HG03378 (cell line): ENCODE results near the gene KLHDC10.
A peak's percentile ranks its signal among the peaks of the same experiment; 100 is the strongest.
"Not testable (repeated sequence)": the region's sequence is repeated elsewhere in the genome, so short reads cannot be mapped to it uniquely, and the experiment has no call there.

Experiments
- ATAC-seq: cut with Tn5 transposase; IDR thresholded peaks from one replicate; pipeline ENCODE4 v1.9.1; 2021; ENCODE audit warnings: mild to moderate bottlenecking, moderate library complexity; ENCODE audit not compliant: unreplicated experiment

KLHDC10 gene

GRCh38 chr7:130139193-130139960, 69.0 kb downstream of the KLHDC10 start:
- ATAC-seq: no peak

GRCh38 chr7:130140551-130141160, 70.3 kb downstream of the KLHDC10 start:
- no peak for ATAC-seq

- peak; percentile 50 for ATAC-seq
Observed at GRCh38 chr7:130141161-130141883, 71.0 kb downstream of the KLHDC10 start.

DNA sequence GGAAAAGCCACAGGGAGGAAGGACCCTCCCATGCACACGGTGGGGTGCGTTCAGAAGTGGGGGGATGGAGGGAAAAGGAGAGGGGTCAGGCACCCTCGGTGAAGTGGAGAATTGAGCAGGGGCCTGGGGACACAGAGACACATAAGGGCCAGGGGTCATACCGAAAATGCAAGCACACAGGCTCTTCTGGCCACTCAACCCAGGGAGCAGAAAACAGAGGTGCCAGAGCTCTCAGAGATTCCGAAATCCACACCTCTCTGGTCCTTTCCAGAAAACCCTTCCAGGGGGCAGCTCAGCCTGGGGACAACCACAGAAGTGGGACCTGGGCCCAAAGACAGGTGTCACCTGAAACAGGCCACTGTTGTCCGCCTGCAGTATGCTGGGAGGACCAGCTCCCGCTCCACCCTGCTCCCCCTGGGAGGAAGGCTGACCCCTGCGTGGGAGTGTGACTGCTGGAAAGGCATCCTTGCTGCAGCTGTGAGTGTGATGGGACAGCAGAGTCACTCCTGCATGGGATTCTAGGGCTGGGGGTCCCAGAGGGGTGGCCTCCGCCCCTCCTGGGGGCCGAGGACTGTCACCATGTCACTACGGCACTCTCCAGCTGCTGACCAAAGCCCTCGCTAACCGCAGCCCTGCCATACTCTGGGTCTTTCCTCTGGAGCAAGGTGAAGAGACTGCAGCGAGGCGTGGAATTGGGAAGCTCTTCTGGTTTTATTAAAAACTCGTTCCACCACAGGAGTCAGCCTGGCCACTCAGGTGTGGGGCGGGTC, 71.7 kb downstream of the KLHDC10 start:
- ATAC-seq: no peak

DNA sequence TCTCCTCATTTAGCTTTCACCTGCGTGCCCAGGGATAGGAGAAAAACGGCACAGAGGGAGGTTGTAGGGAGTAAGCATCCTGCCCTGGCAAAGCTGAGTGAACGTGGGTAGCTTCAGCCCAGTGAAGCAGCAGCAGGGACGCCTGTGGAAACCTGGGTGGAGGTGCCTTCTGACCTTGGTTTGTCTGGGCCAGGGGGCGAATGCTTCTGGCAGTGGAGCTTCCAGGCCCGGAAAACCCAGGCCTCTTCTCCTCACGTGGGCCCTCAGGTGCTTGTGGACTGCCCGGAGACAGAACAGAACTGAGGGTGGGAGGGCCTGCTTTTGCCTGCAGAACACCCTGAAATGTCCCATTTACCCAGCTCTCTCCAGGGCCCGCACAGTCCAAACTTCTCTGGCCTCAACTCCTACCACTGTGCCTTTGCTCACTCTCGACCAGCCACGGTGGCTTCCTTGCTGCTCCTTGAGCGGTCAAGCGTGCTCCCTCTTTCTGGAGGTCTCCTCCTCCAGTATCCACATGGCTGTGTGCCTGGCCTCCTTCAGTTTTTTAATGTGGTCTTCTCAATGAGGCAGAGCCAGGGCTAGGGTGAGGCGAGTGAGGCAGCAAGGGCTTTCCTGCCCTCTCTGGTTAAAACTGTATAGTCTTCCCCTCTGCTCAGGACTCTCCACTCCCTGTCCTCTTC, 72.5 kb downstream of the KLHDC10 start:
- ATAC-seq: no peak

DNA sequence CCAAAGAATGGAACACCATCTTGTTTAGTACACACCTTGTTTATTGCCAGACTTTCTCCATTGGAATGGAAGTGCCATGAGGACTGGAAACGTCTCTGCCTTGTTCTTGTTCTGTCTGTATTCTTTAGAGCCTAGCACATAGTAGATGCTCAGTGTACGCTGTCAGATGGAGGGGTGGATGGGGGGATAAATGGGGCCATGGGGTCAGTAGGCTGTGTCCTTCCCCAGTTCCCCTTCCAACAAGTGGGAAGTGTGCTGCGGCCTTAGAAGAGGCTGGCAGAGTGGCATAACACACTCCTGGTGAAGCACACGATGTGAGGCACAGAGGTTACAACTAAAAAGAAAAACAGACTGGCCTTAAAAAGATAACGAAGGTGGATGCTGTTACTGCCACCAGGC, 73.0 kb downstream of the KLHDC10 start:
- no peak for ATAC-seq

DNA sequence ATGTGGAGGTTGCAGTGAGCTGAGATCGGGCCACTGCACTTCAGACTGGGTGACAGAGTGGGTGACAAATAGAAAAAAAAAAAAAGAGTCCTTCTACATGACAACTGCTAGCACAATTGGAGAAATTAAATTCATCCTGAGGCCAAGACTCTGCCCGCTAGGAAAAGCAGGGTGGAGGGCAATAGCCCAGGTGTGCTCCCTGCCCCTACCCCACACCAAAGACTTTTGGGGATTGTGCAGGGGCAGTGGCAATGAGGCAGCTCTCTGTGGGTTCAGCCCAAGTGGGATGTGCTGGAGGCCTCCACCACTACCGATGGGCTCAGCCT, 73.6 kb downstream of the KLHDC10 start:
- no peak for ATAC-seq

DNA sequence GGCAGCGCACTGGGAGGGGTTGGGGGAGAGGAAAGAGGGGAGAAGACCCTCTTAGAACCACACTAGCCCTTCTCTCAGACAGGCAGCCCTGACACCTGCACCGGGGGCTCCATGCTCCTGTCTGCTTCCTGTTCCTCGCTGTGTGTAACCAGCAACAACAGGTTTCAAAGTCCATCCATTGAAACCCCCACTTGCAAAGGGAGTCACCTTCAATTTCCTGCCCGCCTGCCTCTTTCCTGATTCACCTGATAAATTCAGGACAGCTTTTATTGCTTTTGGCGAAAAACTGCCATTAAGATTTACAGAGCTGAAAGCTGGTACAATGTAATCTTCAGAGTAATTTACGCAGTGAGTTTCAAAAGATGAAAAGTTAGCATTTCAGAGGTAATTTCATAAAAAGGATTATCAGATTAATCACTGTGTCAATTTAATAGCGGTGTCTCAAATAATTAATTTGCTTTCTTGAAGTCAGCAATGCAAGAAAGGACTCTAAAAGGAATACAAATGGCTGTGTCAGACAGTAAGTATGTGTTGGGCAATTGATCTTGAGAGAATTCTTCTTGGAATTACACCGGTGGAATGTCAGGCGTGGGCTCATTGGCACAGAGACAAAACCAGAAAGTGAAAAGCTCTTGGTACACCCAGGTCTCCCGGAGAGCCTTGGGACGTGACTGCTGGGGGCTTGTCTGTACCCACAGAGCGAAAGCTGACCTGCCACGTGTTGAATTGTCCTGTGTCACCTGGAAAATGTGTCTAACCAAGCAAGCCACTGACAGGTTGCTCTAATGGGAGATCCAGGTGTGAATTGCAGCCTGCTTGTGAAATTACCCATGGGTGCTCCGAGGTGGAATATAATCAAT, 74.2 kb downstream of the KLHDC10 start:
- no peak for ATAC-seq

DNA sequence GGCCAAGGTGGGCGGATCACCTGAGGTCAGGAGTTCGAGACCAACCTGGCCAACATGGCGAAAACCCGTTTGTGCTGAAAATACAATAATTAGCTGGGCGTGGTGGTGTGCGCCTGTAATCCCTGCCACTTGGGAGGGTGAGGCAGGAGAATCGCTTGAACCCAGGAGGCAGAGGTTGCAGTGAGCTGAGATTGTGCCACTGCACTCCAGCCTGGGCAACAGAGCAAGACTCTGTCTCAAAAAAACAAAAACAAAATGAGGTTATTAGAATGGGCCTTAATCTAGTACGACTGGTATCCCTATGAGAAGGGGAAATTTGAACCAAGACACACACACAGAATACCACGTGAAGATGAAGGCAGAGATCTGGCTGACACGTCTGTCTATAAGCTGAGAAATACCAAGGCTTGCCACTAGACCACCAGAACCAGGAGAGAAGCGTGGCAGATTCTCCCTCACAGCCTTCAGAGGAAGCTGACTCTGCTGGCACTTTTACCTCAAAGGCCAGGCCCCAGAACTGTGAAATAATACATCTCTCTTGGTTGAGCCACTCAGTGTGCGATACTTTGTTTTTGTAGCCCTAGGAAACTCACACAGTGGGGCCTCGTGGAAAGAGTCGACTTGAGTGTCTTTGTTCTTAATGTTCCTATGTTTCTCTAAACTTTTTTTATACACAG, 75.2 kb downstream of the KLHDC10 start:
- ATAC-seq: no peak

DNA sequence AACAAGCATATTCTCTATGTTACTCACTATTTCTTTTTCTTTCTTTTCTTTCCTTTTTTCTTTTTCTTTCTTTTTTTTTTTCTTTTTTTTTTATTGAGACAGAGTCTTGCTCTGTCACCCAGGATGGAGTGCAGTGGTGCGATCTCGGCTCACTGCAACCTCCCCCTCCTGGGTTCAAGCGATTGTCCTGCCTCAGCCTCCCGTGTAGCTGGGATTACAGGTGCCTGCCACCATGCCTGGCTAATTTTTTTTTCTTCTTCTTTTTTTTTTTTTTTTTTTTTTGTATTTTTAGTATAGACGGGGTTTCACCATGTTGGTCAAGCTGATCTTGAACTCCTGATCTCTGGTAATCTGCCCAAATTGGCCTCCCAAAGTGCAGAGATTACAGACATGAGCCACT, 75.8 kb downstream of the KLHDC10 start:
- ATAC-seq: not testable (repeated sequence)

DNA sequence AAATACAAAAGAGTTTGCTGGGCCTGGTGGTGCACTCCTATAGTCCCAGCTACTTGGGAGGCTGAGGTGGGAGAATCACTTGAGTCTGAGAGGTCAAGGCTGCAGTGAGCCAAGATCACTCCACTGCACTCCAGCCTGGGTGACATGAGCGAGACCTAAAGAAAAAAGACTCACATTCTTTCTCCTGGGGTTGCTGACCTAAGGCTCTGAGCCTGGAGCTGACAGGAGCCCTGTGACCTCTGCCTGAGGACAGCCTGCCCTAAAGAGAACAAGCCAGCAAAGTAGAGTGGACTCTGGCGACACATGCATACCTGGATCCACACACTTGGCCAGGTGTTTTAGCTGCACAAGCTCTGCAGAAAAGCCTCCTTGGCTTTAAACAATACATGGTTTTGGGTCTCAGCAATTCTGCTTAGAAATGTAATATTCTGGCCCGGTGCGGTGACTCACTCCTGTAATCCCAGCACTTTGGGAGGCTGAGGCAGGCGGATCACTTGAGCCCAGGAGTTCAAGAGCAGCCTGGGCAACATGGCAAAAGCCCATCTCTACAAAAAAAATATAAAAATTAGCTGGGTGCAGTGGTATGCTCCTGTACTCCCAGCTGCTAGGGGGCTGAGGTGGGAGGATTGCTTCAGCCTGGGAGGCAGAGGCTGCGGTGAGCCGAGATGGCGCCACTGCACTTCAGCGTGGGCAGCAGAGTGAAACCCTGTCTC, 76.5 kb downstream of the KLHDC10 start:
- ATAC-seq: no peak

- ATAC-seq: no peak
Observed at GRCh38 chr7:130147710-130148325, 77.5 kb downstream of the KLHDC10 start.

DNA sequence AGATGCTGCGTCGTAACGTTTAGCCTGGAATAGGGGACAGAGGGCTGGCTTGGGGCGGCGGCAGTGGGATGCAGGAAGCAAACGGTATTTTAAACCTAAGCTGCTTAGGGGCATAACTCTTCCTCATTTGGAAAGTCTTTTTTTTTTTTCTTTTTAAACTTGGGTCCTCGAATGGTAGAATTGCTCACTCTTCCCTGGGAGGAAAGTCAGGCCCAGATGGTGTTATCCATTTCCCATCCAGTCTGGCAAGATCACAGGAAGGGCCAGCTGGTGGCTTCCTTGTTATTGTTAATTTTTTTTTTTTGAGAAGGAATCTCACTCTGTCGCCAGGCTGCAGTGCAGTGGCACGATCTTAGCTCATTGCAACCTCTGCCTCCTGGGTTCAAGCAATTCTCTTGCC, 78.2 kb downstream of the KLHDC10 start:
- no peak for ATAC-seq

DNA sequence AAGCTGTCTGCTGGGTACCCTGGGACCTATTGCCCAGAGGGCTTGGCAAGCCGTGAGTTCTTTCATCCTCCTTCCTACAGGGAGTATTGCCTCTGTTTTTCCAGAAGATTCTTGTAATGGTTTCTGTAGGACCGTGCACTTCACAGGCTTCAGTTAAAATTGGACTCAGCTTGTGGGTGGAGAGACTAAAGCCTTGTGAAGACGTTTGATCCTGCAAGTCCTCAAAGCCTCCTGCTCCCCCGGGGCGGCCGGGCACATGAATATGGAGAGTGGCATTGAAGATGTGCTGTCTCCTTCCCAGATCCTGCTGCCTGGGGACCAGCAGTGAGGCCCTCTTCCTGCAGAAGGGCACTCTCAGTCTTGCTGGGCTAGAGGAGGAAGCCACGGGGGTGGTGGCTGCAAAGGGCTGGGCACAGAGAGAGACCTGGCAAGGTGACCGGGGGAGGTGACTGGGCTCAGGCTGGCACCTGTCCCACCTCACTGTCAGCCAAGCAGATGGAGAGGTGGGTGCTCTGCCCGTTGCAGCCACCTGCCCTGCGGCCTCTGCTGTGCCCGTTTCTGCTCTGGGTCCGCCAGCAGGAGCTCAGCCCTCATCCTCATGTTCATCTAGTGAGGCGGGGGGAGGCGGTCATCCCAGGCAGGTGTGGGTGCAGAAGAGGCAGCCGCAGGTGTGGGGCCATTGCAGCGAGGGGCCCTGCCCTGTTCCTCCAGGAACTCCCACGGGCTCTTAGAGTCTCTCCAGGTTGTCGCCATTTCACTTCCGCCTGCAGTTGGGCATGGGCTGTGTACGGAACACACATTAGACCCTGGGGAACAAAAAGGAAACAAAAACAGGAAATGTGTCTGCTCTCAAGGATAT, 79.2 kb downstream of the KLHDC10 start:
- peak; percentile 50 for ATAC-seq

GRCh38 chr7:130150587-130150986, 80.3 kb downstream of the KLHDC10 start:
- no peak for ATAC-seq

GRCh38 chr7:130151591-130152492, 81.5 kb downstream of the KLHDC10 start:
- no peak for ATAC-seq
